Stimulated activated CD4-positive, alpha-beta T cell treated with anti-CD3 and anti-CD28 coated beads, TNF-alpha, amount 100 ng/mL, for 24 hours (primary cell): Measurements from ENCODE around the gene ZNF813.
"Not testable (repeated sequence)": the region's sequence is repeated elsewhere in the genome, so short reads cannot be mapped to it uniquely, and the experiment has no call there.

Source experiments
- DNase-seq, 3 experiments: peaks; one replicate each; pipeline ENCODE4 v3.0.0-alpha.2; 2020; ENCODE audit warnings: low read depth in 3 of 3

Gene ZNF813

DNA sequence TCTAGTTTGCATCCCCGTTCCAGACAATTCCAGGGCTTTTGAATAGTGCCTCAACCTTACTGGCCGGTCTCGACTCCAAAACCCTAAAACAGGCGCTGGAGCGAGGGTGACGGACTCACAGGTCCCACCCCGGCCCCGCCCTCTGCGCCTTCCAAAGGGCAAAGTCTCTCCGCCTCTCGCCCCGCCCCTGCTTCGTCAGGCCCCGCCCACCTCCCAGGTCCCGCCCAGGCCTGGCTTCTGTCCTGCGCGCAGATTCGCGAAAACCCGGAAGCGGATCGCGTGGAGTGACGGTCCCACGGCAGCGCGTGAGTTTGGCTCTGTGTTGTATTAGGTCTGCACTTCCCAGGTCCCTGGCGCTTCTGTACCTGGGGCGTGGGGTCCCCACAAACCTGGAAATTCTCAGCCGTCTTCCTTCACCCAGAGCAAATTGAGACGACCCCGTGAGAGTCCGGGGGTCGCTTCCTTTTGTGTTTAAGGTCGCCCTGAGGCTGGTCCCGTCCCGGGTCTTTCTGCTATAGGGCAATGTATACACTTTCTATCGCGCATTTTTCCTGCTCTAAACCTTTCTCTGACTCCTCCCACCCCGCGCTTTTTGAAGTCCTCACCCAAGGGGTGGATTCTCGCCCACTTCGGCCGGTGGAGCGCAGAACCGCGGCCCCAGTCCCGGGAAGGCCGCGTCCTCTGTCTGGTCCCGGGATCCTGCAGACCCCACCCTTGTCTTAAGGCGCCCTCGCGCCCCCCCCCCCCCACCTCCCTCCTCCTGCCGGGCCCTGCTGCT lies at the start of gene ZNF813:
ZNF813 (plus strand) TSS at position 249 of the 778 bp plus-strand sequence. CDS start 16,090 bp downstream, outside the sequence.
- DNase-seq, result peak; percentile 92 to 95 (median 92)

DNA sequence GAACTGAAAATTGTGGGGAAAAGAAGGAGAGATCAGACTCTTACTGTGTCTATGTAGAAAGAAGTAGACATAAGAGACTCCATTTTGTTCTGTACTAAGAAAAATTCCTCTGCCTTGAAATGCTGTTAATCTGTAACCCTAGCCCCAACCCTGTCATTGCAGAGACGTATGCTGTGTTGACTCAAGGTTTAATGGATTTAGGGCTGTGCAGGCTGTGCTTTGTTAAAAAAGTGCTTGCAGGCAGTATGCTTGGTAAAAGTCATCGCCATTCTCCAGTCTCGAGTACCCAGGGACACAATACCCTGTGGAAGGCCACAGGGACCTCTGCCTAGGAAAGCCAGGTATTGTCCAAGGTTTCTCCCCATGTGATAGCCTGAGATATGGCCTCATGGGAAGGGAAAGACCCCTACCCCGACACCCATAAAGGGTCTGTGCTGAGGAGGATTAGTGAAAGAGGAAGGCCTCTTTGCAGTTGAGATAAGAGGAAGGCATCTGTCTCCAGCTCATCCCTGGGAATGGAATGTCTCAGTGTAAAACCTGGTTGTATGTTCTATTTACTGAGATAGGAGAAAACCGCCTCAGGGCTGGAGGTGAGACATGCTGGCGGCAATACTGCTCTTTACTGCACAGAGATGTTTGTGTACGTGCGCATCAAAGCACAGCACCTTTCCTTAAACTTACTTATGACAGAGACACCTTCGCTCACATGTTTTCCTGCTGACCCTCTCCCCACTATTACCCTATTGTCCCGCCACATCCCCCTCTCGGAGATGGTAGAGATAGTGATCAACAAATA lies 46.8 kb upstream of the ZNF813 start:
- not testable (repeated sequence) for DNase-seq

DNA sequence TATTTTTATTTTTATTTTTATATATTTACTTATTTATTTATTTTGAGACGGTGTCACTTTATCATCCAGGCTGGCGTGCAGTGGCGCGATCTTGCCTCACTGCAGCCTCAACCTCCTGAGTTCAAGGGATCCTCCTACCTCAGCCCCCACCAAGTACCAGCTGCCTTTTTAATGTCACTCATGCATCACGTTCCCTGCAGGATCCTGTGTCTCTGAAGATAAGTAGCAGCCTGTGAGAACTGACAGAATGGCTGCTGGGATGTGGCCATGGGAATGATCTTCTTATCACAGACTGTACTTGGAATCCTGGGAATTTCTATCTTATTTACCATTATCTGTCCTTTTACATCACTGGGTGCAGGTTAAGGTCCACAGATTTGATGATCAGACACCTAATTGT lies 45.0 kb upstream of the ZNF813 start:
- no peak for DNase-seq

DNA sequence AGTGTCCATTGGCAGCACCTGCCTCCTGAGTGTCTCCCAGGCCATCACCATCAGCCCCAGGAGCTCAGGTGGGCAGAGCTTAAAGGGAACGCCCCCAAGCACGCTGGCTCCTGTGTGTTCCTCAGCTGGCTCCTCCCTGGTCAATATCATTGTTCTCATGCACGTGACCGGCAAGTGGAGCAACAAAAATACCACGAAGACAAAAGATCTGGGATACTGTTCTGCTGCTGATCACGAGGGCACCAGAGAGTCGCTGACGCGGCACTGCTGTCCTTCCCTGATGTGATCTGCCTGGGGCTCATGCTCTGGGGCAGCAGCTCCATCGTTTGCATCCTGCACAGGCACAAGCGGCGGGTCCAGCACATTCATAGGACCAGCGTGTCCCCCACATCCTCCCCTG lies 44.5 kb upstream of the ZNF813 start:
- DNase-seq, result not testable (repeated sequence)

DNA sequence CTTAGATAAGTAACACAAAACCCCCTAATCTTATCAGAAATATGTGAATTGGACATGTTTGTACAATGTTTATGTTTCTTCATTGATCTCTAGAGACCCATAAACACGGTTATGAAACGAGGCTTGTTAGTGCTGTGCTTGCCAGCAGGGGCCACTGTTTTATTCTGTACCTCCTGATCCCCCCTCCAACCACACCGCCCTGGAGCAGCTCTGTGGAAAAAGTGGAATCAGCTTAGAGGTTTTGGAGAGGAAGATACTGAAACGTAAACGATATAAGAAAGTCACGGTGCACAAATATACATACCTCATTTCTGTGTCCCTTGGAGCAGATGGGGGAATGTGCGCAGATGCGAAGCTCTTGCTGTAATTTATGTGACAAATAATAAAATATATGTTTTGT lies 43.9 kb upstream of the ZNF813 start:
- not testable (repeated sequence) for DNase-seq

DNA sequence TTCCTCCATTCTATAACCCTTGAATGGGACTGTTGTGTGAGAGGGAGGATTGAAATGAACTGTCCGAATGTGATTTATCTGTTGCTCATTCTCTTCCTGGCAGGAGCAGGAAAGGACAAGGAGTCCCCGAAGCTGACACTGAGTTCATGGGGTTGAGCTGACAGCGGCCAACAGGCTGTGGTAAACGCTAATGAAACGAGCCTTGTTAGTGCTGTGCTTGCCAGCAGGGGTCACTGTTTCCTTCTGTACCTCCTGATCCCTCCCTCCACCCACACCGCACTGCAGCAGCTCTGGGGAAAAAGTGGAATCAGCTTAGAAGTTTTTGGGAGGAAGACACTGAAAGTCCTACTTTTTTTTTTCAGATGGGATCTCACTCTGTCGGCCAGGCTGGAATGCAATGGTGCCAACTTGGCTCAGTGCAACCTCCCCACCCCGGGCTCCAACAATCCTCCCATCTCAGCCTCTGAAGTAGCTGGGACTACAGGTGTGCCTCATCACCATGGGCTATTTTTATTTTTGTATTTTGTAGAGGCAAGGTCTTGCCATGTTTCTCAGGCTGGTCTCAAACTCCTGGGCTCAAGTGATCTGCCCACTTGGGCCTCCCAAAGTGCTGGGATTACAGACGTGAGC lies 42.5 kb upstream of the ZNF813 start:
- peak; percentile 48 to 53 (median 50) for DNase-seq

DNA sequence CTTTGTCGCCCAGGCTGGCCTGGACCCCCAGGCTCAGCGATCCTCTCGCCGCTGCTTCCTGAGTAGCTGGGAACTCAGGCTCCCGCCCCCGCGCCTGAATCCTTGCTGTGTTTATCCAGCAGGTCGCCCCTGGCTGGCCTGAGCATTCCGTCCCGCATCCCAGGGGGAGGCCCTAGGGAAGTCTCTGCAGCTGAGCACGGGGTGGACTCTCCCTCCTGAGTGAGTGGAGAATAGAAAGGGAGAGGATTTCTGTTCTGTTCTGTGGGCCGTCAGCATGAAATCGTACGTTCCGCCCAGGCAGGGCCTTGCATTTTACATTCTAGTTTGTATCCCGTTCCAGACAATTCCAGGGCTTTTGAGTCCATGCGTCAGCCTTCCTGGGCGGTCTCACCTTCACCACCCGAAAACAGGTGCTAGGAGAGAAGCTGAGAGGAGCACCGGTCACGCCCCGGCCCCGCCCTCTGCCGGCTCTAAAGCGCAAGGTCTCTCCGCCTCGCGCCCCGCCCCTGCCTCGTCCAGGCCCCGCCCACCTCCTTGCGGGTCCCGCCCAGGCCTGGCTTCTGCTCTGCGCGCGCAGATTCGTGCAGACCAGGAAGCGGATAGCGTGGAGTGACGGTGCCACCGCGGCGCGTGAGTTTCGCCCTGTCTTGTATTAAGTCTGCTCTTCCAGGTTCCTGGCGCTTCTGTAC lies 36.0 kb upstream of the ZNF813 start, which contains the start of gene ZNF761:
ZNF761 (plus strand) TSS at position 586 of the 689 bp plus-strand sequence. CDS start 15,285 bp downstream, outside the sequence.
- peak; percentile 95 to 98 (median 96) for DNase-seq

DNA sequence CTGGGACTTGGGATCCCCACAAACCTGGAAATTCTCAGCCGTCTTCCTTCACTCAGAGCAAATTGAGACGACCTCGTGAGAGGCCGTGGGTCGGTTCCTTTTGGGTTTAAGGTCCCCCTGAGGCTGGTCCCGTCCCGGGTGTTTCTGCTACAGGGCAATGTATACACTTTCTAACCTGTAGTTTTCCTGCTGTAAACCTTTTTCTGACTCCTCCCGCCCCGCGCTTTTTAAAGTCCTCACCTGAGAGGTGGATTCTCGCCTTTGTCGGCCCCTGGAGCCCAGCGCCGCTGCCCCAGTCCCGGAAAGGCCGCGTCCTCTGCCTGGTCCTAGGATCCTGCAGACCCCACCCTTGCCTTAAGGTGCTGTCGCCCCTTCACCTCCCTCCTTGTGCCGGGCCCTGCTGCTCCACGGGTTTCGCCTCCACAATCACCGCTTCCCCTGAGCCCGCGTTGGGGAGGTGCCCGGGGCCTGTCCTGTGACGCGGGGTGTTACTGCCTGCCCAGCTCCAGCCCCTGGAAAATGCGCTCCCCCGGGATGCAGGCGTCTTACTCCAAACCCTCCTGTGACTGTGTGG lies 35.4 kb upstream of the ZNF813 start:
- peak in 1 of 3 experiments; percentile 7 for DNase-seq

DNA sequence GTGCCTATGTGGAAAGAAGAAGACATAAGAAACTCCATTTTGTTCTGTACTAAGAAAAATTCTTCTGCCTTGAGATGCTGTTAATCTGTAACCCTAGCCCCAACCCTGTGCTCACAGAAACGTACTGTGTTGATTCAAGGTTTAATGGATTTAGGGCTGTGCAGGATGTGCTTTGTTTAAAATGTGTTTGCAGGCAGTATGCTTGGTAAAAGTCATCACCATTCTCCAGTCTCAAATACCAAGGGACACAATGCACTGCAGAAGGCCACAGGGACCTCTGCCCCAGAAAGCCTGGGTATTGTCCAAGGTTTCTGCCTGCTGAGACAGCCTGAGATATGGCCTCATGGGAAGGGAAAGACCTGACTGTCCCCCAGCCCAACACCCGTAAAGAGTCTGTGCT lies 23.7 kb upstream of the ZNF813 start:
- not testable (repeated sequence) for DNase-seq

DNA sequence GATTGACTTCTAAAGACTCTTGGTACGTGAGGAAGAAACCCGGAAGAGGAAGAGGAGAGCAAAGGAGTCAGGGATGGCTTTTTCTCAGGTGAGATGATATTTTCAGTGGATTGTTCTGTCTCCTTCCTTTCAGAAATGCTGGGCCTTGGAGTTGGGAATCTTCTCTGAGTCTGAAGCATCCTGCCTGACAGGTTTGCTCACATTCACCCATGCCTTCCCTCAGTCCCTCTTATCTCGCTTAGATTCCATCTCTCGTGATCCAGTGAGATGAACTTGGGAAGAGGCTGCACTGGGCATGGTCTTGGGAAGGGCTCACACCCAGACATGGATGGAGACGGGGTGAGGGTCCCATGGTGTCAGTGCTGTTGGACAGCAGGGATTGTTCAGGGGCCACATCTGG lies 20.3 kb upstream of the ZNF813 start:
- DNase-seq, result not testable (repeated sequence)

DNA sequence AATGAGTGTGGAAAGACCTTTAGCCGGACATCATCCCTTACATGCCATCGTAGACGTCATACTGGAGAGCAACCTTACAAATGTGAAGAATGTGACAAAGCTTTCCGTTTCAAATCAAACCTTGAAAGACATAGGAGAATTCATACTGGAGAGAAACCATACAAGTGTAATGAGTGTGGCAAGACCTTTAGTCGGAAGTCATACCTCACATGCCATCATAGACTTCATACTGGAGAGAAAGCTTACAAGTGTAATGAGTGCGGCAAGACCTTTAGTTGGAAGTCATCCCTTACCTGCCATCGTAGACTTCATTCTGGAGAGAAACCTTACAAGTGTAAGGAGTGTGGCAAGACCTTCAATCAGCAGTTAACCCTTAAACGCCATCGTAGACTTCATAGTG lies 11.7 kb upstream of the ZNF813 start:
- no peak for DNase-seq

DNA sequence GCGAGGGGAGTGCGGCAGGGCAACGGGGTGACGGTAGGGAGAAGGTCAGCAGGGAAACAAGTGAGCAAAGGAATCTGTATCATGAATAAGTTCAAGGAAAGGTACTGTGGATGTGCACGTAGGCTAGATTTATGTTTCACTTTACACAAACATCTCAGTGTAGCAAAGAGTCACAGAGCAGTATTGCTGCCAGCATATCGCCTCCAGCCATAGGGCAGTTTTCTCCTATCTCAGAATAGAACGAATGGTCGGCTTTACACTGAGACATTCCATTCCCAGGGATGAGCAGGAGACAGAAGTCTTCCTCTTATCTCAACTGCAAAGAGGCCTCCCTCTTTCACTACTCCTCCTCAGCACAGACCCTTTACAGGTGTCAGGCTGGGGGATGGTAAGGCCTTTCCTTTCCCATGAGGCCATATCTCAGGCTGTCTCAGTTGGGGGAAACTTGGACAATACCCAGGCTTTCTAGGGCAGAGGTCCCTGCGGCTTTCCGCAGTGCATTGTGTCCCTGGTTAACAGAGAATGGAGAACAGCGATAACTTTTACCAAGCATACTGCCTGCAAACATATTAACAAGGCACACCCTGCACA lies 7.3 kb upstream of the ZNF813 start:
- not testable (repeated sequence) for DNase-seq

DNA sequence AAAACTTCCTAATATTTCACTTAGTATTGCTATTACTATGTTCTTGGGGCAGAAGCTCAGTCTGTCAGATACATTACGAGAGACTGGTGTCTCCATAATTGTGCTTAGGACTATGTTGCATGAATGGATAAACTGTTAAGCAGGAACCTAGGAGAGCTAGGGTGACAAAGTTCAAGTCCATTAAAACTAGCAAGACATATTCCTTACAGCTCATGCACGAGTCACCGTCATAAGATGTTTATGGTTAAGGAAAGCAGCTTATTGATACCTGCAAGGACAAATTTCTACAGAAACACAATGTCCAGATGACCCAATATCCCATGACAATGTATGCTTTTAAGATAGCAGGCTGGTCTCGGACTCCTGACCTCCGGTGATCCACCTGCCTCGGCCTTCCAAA lies 5.7 kb upstream of the ZNF813 start:
- no peak for DNase-seq

DNA sequence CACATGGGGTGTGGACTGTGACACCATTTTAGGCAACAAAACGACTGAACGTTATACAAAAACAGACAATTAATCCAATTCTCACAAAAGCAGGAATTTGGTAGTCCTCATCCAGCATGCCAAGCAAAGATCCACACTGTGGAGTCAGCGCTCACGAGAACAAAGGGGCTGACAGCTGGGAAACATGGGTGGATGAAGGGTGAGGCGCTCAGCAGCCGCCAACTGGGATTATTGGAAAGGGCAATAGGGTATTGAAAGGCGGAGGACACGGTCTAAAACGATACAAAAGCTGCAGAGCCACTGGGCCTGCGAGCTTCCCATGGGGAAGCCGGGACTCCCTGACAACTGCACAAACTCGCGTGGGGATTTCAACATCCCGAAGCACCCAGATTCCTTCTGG lies 4.7 kb upstream of the ZNF813 start:
- DNase-seq, result no peak

DNA sequence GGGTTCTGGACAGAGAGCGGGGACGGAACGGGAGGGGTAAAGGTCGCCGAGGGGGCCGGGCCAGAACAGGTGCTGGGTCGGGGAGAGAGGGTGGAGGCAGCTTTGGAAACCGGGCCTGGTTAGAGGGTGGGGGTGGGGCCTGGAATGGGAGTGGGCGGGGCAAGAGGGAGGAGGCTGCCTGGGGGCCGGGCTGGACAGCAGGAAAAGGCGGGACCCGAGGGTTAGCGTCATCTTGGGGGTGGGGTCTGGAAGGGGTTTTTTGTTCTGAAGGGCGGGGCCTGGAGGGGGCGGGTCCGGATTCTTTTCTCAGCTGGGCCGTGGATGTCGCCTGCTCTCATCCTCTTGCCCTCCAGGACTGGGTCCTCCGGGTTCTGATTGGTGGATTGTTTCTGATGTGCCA lies 4.3 kb upstream of the ZNF813 start:
- DNase-seq, result no peak

DNA sequence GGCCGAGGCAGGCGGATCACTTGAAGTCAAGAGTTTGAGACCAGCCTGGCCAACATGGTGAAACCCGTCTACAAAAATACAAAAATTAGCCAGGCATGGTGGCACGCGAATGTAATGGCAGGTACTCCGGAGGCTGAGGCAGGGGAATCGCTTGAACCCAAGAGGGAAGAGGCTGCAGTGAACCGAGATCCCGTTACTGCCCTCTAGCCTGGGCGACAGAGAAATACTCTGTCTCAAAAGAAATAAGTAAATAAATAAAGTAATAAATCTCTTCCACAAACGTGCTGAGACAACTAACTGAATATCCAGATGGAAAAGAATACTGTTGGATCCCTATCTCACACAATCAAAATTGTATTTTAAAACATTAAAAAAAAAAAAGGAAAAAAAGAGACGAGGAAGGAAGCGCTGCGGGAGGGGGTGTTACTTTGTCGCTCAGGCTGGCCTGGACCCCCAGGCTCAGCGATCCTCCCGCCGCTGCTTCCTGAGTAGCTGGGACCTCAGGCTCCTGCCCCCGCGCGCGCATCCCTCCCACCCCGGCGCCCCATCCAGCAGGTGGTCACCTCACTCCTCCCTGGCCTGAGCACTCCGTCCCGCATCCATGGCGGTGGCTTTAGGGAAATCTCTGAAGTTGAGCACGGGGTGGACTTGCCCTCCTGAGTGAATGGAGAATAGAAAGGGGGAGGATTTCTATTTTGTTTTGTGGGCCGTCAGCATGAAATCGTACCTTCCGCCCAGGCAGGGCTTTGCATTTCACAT lies 628 bp upstream of the ZNF813 start:
- DNase-seq, result no peak

DNA sequence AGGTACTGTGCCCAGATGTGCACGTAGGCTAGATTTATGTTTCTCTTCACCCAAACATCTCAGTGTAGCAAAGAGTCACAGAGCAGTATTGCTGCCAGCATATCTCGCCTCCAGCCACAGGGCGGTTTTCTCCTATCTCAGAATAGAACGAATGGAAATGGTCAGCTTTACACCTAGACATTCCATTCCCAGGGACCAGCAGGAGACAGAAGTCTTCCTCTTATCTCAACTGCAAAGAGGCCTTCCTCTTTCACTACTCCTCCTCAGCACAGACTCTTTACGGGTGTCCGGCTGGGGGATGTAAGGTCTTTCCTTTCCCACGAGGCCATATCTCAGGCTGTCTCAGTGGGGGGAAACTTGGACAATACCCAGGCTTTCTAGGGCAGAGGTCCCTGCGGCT lies 1.1 kb downstream of the ZNF813 start:
- DNase-seq, result not testable (repeated sequence)

DNA sequence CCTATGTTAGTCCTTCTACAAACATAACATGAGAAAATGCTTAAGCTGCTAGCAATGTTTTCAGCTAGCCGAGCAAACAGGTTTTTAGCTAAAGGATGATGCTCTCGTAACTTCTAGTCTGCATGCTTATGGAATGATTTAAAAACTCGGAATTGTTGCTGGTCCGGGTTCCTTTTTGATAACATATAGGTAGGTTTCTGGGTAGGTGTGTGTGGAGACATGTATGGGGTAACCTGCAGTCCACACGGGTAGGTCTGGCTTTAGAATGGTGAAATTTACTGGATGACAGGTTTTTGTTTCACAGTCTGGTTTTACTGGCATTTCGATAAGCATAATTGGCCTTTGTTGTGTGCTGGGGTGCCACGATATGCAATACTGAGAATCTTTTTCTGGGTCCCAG lies 4.4 kb downstream of the ZNF813 start:
- no peak for DNase-seq

DNA sequence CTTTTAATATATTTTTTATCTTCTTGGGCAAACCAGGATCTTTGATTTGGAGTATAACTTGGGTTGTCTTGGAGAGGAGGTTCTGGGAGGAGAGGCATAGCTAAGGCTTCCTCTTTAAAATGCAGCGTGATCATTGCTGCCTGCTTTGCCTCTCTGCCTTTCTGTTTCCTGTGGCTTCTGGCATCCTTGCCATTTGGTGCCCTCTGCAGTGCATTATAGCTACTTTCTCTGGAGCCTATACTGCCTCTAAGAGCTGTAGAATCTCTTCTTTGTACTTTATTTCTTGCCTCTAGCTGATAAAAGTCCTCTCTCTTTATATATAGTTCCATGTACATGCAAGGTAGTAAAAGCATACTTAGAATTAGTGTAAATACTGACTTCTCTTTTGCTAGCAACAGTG lies 7.3 kb downstream of the ZNF813 start:
- DNase-seq, result not testable (repeated sequence)

DNA sequence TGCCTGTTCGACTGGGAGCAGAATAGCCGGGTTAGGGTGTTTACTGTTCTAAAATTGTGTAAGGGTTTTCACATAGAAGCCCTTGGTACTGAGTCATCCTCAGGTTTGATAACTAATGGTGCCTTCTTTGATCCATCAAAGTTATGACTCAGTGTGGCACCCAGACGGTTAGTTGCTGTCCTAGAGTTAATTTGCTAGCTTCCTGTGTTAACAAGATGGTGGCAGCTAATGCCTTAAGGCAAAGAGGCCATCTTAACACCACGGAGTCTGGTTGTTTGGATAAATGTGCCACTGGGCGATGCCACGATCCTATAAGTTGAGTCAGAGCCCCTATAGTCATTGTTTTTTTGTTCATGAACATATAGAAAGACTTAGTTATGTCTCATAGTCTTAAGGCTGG lies 7.9 kb downstream of the ZNF813 start:
- DNase-seq, result not testable (repeated sequence)
